Gastrocnemius medialis (tissue), 4 donors: Measurements from ENCODE around the gene GPR143. TPM values are rescaled to one million over a fixed set of nuclear protein-coding genes. Genes with fewer than 3 reads are reported as not detected.

ENCODE experiments used
- ATAC-seq, 2 donors: fragments of 150-250 bp; one replicate each; pipeline ENCODE4 v1.9.1; 2016
- DNase-seq, 2 donors: peaks; one replicate each; pipeline ENCODE4 v3.0.0-alpha.2; 2019
- H3K27ac ChIP-seq, 4 donors: fragments of 200-600 bp; sonication (generic); 1 replicate in 1 of 4; 2 replicates in 3 of 4; pipeline ENCODE4 v1.5.1; 2016 to 2018; ENCODE audit warnings: mild to moderate bottlenecking in 2 of 4, moderate library complexity in 1 of 4
- H3K27me3 ChIP-seq, 3 donors: fragments of 200-600 bp; sonication (generic) in 2 of 3; 1 replicate in 1 of 3; 2 replicates in 2 of 3; pipeline versions ENCODE4 v1.5.1 to v1.6.0; 2016 to 2019; ENCODE audit warnings: mild to moderate bottlenecking in 1 of 3, moderate library complexity in 1 of 3
- H3K36me3 ChIP-seq, 2 donors: fragments of 200-600 bp; sonication (generic) in 1 of 2; one replicate each; pipeline ENCODE4 v1.5.1; 2017 to 2018
- H3K4me1 ChIP-seq, 2 donors: fragments of 200-600 bp; sonication (generic) in 1 of 2; one replicate each; pipeline ENCODE4 v1.5.1; 2016 to 2017; ENCODE audit warnings: mild to moderate bottlenecking in 2 of 2
- H3K4me3 ChIP-seq, 4 donors: fragments of 200-600 bp; sonication (generic) in 3 of 4; 1 replicate in 1 of 4; 2 replicates in 3 of 4; pipeline ENCODE4 v1.5.1; 2016 to 2019; ENCODE audit warnings: mild to moderate bottlenecking in 2 of 4
- H3K9me3 ChIP-seq, 3 donors: fragments of 200-600 bp; sonication (generic) in 2 of 3; 1 replicate in 1 of 3; 2 replicates in 2 of 3; pipeline ENCODE4 v1.5.1; 2016 to 2019
- POLR2A ChIP-seq, 2 donors: fragments of 450-650 bp; IDR thresholded peaks; one replicate each; pipeline ENCODE4 v1.6.1; 2017; ENCODE audit warnings: antibody characterized with exemption in 2 of 2, mild to moderate bottlenecking in 2 of 2, moderate library complexity in 2 of 2
- in situ Hi-C, 4 donors: fragments of 200-750 bp; cut with MboI; loops; one replicate each; pipeline versions ENCODE4 v1.15.0 to v1.8.0; 2017; ENCODE audit warnings: low sequenced_read_pairs in 4 of 4
- intact Hi-C: fragments of 100-400 bp; cut with DNase I; formaldehyde crosslinking; loops from one replicate; pipeline ENCODE4 v1.15.1; 2023; ENCODE audit warnings: low total_unique reads
- total RNA-seq, 4 donors: library from RNA; depleted of rRNA; stranded (reverse); fragments of >200 nt; gene quantifications; one replicate each; pipeline versions ENCODE4 v1.1.0 to v1.2.3, GENCODE V29; 2016
- TF ChIP-seq, protein P1 (sequence below), 5 experiments: fragments of 450-650 bp in 3 of 5; fragments of 200-600 bp in 2 of 5; sonication (generic) in 2 of 5; IDR thresholded peaks in 4 of 5; conservative IDR thresholded peaks in 1 of 5; 1 replicate in 4 of 5; 2 replicates in 1 of 5; pipeline ENCODE4 v1.5.1; 2016 to 2019; ENCODE audit warnings: antibody characterized with exemption in 5 of 5, mild to moderate bottlenecking in 3 of 5, moderate library complexity in 3 of 5

Gene GPR143
- total RNA-seq, 4 donors from 2014 or later: not detected

DNA sequence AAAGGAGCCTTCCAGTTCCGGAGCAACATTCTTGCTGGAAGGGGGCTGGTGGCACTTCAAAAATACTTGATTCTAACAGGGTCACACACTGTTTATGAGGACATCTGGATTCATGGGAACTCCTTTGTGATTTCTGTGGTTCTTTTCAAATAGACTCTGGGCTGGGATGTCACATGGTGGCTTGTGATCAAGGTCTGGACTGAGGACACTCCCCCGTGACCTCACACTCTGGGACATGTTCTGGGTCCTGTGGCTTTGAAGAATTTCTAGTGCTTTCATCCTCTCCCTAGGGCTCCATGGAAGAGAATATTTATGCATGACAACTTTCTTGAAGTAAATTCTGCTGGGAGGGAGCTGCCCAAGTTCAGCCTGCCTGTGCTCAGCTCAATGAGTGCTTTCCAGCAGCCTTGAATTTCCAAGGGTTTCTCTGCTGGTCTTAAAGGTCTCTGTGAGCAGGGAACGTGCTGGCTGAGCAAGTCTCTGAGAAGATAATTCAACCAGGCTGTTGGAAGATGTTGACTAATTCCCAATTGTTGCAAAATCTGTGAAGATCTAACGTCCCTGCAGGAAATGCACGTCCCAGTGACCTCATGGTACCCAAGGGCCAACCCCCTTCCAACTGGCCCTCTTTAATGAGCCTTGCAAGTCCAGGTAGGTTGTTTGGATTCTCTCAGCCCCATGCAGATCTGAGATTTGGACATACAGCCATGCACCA is 36.3 kb downstream of the GPR143 start:
- H3K4me3 ChIP-seq: no peak overlapping the region
- DNase-seq (no peak), ATAC-seq (no peak)
- in situ Hi-C loops: no loop called here
- H3K9me3 ChIP-seq: no peaks in the 10 kb centered on the region
- no peaks in the 10 kb centered on the region for H3K27me3 ChIP-seq
- no peak overlapping the region for H3K27ac ChIP-seq
- intact Hi-C loops: no loop called here
- TF ChIP-seq POLR2A (IDR thresholded peaks at IDR 0.05): no peak
- TF ChIP-seq, protein P1, sequence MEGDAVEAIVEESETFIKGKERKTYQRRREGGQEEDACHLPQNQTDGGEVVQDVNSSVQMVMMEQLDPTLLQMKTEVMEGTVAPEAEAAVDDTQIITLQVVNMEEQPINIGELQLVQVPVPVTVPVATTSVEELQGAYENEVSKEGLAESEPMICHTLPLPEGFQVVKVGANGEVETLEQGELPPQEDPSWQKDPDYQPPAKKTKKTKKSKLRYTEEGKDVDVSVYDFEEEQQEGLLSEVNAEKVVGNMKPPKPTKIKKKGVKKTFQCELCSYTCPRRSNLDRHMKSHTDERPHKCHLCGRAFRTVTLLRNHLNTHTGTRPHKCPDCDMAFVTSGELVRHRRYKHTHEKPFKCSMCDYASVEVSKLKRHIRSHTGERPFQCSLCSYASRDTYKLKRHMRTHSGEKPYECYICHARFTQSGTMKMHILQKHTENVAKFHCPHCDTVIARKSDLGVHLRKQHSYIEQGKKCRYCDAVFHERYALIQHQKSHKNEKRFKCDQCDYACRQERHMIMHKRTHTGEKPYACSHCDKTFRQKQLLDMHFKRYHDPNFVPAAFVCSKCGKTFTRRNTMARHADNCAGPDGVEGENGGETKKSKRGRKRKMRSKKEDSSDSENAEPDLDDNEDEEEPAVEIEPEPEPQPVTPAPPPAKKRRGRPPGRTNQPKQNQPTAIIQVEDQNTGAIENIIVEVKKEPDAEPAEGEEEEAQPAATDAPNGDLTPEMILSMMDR (IDR thresholded peaks at IDR 0.05 in 4 of 5, conservative IDR thresholded peaks at IDR 0.05 in 1 of 5): no peak
- H3K4me1 ChIP-seq: no peaks in the 10 kb centered on the region
- no peaks in the 10 kb centered on the region for H3K36me3 ChIP-seq

DNA sequence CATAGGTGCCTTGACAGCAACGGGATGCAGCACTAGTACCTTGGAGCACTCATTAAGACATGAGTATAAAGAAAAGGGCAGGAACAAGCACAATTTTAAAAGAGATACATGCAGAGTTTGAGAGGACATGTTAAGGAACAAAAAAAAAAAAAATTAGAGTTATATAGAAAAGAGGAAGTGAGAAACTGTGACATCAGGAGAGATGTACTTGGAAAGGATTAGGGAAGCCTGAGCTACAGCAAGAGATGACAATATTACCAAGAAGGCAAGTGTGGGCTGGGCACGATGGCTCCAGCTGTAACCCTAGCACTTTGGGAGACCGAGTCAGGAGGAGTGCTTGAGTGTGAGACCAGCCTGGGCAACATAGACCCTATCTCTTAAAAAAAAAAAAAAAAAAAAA is 37.4 kb downstream of the GPR143 start:
- Histone ChIP-seq H3K27me3 (no peaks in the 10 kb centered on the region), H3K4me3 (no peak overlapping the region), H3K36me3 (no peaks in the 10 kb centered on the region), H3K27ac (no peak overlapping the region), H3K4me1 (no peaks in the 10 kb centered on the region), H3K9me3 (peaks cover 0 to 2% (median 0%) of the 10 kb centered on the region in 3 donors)
- no peak for DNase-seq
- in situ Hi-C loops: no loop called here
- no peak for ATAC-seq
- intact Hi-C loops: no loop called here
- TF ChIP-seq, protein P1 (IDR thresholded peaks at IDR 0.05 in 4 of 5, conservative IDR thresholded peaks at IDR 0.05 in 1 of 5): no peak
- TF ChIP-seq POLR2A (IDR thresholded peaks at IDR 0.05): no peak

- peaks cover 0 to 9% (median 0%) of the 10 kb centered on the region in 3 donors for H3K9me3 ChIP-seq
- no peak for TF ChIP-seq POLR2A (IDR thresholded peaks at IDR 0.05)
- TF ChIP-seq, protein P1 (IDR thresholded peaks at IDR 0.05 in 4 of 5, conservative IDR thresholded peaks at IDR 0.05 in 1 of 5): no peak
- in situ Hi-C loops (loop anchor here in 3 of 4 donors (25.0 kb wide), 3 partner anchors 762 to 962 kb away; partner anchors contain the start of gene FAM9A (in 1 of the 3)), intact Hi-C loops (no loop called here)
- H3K4me1 ChIP-seq: no peaks in the 10 kb centered on the region
- ATAC-seq: no peak
- DNase-seq: no peak
- H3K27ac ChIP-seq: no peak overlapping the region
- H3K27me3 ChIP-seq: no peaks in the 10 kb centered on the region
- no peaks in the 10 kb centered on the region for H3K36me3 ChIP-seq
- H3K4me3 ChIP-seq: no peak overlapping the region
Measured at GRCh38 chrX:9724711-9725110, 40.9 kb downstream of the GPR143 start.

DNA sequence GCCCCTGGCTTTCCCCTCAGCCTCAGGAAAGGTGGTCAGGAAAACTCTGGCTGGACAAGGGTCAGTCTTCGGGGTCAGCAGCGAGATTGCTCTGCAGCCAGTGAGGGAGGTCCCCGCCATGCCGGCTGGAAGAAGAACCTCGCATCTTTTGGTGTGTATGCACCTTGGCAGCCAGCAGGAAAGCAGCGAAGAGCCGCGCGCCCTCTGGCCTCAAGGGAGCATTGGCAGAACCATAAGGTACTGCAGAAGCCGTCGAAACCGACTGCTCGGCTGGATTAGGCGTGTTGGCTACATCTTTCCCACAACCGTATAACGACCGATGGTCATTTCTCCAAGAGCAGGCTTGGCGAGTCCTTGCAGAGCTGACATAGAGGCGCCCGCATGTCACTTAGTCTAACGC is 48.3 kb downstream of the GPR143 start:
- Histone ChIP-seq H3K4me1 (no peaks in the 10 kb centered on the region), H3K27me3 (no peaks in the 10 kb centered on the region), H3K36me3 (peaks cover 0 to 6% of the 10 kb centered on the region in 2 donors), H3K9me3 (no peaks in the 10 kb centered on the region), H3K4me3 (no peak overlapping the region), H3K27ac (no peak overlapping the region)
- DNase-seq: no peak
- intact Hi-C loops (no loop called here), in situ Hi-C loops (loop anchor here in 3 of 4 donors (10.0 to 25.0 kb wide), 4 partner anchors 743 to 955 kb away; partner anchors contain the start of gene FAM9A (in 1 of the 3))
- no peak for ATAC-seq
- TF ChIP-seq POLR2A (IDR thresholded peaks at IDR 0.05): no peak
- TF ChIP-seq, protein P1 (IDR thresholded peaks at IDR 0.05 in 4 of 5, conservative IDR thresholded peaks at IDR 0.05 in 1 of 5): no peak
